ENCODE measurements around the gene JMJD8.

JMJD8 gene

GRCh38 chr16:660459-661183 lies 23.5 kb downstream of the JMJD8 start:
- DNase-seq (ENCODE audit: low read depth): no peak

- DNase-seq (ENCODE audit: low read depth): no peak
Observed at GRCh38 chr16:660132-660458, 24.0 kb downstream of the JMJD8 start.

- no peak for DNase-seq (ENCODE audit: low read depth)
Observed at GRCh38 chr16:659618-660017, 24.5 kb downstream of the JMJD8 start.

GRCh38 chr16:658679-659571 lies 25.2 kb downstream of the JMJD8 start:
- DNase-seq (ENCODE audit: low read depth): no peak

DNA sequence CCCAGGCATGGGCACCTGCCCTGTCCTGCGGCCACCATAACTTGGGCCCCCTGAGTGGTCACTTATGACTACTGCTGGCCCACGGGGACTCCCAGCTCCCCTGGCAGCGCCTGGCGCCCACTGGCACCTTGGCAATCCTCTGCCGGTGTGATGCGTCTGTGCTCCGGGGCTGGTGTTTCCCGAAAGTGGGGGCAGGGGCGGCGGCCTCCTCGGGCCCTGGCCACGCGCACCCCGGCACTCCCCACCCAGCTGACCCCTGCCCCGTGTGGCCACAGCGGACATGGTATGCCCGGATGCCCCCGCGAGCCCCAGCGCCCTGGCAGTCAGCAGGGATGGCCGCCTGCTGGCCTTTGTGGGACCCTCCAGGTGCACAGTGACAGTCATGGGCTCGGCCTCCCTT lies 26.6 kb downstream of the JMJD8 start:
- DNase-seq (ENCODE audit: low read depth): no peak

DNA sequence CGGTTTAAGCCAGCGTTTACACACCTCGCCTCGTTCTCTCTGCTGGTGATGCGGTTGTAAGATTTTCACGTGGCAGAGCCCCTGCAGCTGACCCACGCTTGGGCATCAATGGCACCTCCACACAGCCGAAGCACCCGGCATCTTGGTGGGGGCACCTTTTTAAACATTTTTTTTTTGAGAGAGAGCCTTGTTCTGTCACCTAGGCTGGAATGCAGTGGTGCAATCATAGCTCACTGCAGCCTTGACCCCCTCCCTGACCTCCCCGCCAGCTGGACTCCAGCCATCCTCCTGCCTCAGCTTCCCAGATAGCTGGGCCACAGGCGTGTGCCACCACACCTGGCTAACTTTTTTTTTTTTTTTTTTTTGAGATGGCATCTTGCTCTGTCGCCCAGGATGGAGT lies 30.1 kb downstream of the JMJD8 start:
- DNase-seq (ENCODE audit: low read depth): no peak

- DNase-seq (ENCODE audit: low read depth): no peak
Observed at GRCh38 chr16:652454-653305, 31.5 kb downstream of the JMJD8 start.

DNA sequence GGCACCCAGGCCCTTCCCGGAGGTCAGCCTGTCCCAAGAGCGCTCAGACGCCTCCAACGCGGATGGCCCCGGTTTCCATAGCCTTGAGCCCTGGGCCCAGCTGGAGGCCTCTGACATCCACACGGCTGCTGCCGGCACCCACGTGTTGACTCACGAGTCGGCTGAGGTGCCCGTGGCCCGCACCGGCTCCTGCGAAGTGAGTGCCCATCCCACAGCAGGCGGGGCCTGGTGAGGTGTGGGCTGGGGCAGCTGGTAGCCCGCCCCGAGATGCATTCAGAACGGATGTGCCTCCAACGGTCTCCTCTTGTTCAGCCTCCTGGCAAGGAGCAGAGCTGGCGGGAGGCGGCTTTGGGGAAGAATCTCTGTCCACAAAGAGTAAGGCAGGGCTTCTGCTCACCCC lies 32.3 kb downstream of the JMJD8 start:
- no peak for DNase-seq (ENCODE audit: low read depth)

- DNase-seq (ENCODE audit: low read depth): no peak
Observed at GRCh38 chr16:649631-650030, 34.5 kb downstream of the JMJD8 start.

- peak; percentile 62 for DNase-seq (ENCODE audit: low read depth)
Observed at GRCh38 chr16:648781-649589, 35.1 kb downstream of the JMJD8 start, which contains the start of gene WDR90. WDR90 (plus strand) TSS chr16:649365; CDS start chr16:649417, 52 bp downstream.

DNA sequence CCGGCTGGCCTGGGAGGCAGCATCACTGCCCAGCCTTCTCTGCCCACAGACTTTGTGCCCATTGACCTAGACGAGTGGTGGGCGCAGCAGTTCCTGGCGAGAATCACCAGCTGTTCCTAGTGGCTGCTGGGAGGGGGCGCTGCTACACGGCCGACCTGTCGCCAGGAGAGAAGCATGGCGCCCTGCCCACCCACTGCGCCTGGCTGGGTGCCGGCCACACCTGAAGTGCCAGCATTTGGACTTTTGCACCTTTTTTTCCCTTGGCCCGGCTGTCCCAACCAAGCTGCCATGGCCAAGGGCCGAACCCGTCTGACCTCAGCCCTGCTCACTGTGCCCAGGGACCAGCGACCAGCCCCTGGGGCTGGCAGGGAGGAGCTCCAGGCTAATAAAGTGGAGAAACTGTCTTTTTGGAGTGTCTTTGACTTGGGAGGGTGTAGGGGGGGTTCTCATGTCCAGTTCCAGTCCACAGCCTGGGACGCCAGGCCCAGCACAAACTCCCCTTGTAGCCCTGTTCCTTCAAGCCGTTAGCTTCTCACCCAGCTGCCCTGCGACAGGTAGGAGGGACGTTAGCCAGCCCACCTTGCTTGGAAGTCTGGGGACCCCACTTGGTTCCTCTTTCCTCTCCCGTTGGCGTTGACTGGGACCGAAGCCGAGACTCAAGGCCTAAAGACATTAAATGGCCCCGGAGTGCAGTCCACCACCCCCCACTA lies 35.9 kb downstream of the JMJD8 start:
- DNase-seq (ENCODE audit: low read depth): no peak

DNA sequence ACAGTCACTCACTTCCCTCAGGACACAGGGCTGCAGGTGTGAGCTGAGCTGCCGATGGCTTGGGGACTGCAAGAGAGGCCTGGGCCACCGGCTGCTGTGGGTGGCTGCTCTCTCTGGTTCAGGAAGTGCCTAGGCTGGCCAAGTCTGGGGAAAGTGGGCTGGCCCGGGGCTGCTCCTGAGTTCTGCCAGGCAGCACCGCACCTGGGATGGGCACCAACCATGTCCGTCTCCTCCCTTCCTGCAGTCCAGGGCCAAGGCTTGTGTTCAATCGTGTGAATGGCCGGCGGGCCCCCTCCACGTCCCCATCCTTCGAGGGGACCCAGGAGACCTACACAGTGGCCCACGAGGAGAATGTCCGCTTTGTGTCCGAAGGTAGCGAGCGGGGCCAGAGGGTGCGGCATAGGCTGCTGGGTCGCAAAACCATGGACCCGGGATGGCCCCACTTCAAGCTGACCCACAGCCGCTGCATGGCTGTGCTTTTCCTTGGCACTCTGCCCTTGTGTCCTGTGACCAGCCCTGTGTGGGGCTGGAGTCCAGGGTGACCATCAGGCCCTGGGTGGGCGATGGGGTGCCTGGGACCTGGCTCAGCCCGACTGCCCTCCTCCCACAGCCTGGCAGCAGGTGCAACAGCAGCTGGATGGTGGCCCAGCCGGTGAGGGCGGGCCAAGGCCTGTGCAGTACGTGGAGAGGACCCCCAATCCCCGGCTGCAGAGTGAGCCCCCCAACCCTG lies 36.8 kb downstream of the JMJD8 start:
- no peak for DNase-seq (ENCODE audit: low read depth)

- no peak for DNase-seq (ENCODE audit: low read depth)
Observed at GRCh38 chr16:646679-647172, 37.4 kb downstream of the JMJD8 start.

- DNase-seq (ENCODE audit: low read depth): no peak
Observed at GRCh38 chr16:645852-646678, 38.1 kb downstream of the JMJD8 start.

DNA sequence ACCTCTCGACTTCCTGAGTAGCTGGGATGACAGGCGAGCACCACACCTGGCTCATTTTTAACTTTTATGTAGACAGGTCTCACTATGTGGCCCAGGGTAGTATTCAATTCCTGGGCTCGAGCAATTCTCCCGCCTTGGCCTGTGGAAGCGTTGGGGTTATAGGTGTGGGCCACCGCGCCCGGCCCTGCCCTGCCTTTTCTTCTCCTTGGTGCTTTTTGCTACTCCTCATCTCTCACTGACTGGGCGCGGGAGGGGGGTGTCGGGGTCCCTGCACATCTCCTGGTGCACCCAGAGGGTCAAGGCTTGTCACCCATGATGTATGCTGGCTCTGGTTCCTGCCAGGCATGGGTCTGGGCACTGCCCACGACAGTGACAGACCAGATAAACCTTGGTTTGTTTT lies 39.6 kb downstream of the JMJD8 start:
- no peak for DNase-seq (ENCODE audit: low read depth)

GRCh38 chr16:643050-643368 lies 41.1 kb downstream of the JMJD8 start:
- no peak for DNase-seq (ENCODE audit: low read depth)

GRCh38 chr16:642189-643049 lies 41.7 kb downstream of the JMJD8 start:
- no peak for DNase-seq (ENCODE audit: low read depth)

All from HS-27A (cell line).